ENCODE measurements around the gene TSPAN15. TPM values are rescaled to one million over a fixed set of nuclear protein-coding genes. Genes with fewer than 3 reads are reported as not detected.

Gene TSPAN15
- total and polyA plus RNA-seq, 3 donors from 2014 or later, result 29.7 to 37.5 (median 35.3) TPM

DNA sequence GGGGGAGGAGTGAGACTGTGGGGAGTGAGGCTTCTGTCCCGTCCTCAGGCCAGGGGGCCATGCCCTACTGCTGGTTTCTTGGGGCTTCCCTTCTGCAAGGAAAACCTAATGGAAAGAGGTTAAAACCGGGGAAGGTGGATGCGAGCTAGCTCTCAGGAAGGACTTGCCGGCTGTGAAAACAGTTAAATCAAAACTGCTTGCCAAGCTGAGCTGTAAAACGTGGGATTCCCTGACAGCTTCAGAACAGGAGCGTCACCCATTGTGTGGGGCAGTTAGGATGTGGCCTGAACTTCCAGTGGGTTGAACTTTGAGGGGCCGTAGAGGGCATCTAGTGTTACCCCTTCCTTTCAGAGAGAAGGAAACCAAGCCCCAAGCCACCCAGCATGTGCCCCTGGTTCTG, 13.1 kb downstream of the TSPAN15 start:
- WGBS, 2 donors, result 87 to 89% methylated on average over 7 of the region's 7 CpGs
- Histone ChIP-seq H3K27ac (no peak overlapping the region), H3K4me3 (no peak overlapping the region), H3K4me1 (no peaks in the 10 kb centered on the region), H3K27me3 (no peaks in the 10 kb centered on the region), H3K9me3 (no peaks in the 10 kb centered on the region), H3K36me3 (ENCODE audit: low read depth, missing control alignments) (no peaks in the 10 kb centered on the region)
- intact Hi-C loops (cut with DNase I; ENCODE audit: low total_unique reads), result no loop called here
- DNase-seq, result no peak
- no peak for TF ChIP-seq POLR2A (IDR thresholded peaks at IDR 0.05)
- TF ChIP-seq, protein P1, sequence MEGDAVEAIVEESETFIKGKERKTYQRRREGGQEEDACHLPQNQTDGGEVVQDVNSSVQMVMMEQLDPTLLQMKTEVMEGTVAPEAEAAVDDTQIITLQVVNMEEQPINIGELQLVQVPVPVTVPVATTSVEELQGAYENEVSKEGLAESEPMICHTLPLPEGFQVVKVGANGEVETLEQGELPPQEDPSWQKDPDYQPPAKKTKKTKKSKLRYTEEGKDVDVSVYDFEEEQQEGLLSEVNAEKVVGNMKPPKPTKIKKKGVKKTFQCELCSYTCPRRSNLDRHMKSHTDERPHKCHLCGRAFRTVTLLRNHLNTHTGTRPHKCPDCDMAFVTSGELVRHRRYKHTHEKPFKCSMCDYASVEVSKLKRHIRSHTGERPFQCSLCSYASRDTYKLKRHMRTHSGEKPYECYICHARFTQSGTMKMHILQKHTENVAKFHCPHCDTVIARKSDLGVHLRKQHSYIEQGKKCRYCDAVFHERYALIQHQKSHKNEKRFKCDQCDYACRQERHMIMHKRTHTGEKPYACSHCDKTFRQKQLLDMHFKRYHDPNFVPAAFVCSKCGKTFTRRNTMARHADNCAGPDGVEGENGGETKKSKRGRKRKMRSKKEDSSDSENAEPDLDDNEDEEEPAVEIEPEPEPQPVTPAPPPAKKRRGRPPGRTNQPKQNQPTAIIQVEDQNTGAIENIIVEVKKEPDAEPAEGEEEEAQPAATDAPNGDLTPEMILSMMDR (IDR thresholded peaks at IDR 0.05), result no peak

DNA sequence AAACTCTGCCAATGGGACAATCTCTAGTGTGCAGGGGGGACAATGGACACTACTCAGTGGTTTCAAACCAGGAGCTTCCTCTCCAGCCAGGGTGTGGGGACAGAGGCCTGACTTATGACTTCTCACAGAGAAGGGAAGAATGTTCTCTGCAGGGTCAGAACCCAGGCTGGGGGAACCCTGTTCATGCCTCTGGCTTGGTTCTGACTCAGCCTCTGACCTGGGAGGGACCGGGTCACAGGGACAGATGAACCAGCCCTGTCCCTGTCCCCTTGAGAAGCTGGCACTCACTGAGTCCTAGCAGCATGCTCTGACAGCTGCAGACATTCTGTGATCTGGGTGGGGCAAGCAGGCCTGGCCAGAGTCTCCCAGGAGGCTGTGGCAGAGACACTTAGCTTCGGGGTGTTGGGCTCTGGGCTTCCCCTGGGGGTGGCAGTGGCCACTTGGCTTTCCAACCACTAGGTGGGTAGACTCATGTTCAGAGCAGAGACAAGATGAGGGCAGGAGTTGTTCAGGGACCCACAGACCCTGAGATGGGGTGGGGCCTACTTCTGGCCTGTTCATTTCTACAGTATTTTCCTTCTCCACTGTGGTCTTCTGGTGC, 13.6 kb downstream of the TSPAN15 start:
- intact Hi-C loops (cut with DNase I; ENCODE audit: low total_unique reads), result no loop called here
- Histone ChIP-seq H3K27me3 (no peaks in the 10 kb centered on the region), H3K9me3 (no peaks in the 10 kb centered on the region), H3K36me3 (ENCODE audit: low read depth, missing control alignments) (no peaks in the 10 kb centered on the region), H3K27ac (no peak overlapping the region), H3K4me3 (no peak overlapping the region), H3K4me1 (no peaks in the 10 kb centered on the region)
- TF ChIP-seq, protein P1 (IDR thresholded peaks at IDR 0.05), result no peak
- TF ChIP-seq POLR2A (IDR thresholded peaks at IDR 0.05), result no peak
- 100% methylated on average over 2 of the region's 2 CpGs; no CpG with 5 or more reads in 1 of the 2 donors for WGBS, 2 donors
- DNase-seq, result no peak

DNA sequence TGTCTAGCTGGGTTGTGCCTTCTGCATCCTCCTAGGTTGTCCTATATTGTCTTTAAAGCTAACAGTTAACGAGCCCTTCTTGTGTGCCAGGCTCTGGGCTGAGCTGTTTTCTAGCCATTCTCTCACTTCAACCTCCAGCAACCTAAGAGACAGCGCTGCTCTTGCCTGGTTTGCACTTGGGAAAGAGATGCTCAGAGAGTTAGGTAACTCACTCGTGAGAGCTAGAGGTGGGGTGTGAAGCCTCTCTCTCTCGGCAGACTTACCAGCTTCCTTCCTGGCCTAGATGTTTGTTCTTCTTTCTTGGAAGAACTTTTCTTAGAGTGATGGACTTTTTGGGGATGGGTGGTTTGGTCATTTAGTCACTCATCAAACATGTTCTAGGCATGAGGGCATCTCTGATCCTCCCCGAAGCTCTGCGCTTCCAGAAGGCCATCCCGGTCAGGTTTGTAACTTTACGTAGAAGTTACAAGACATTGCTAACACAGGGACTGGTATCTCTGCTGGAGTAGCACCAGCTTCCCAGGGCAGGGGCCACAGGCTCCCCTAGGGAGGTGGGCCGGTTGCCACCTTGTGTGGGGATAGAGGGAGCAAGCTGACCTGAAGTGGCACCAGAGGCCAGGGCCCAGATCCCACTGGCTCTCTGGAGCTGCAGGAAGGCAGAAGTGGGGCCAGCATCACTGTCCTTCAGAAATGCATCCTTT, 14.3 kb downstream of the TSPAN15 start:
- no peak overlapping the region for H3K27ac ChIP-seq
- no peaks in the 10 kb centered on the region for H3K36me3 ChIP-seq (ENCODE audit: low read depth, missing control alignments)
- 89 to 93% methylated on average over 9 of the region's 9 CpGs for whole genome bisulfite sequencing, 2 donors
- H3K27me3 ChIP-seq, result no peaks in the 10 kb centered on the region
- no peak overlapping the region for H3K4me3 ChIP-seq
- intact Hi-C loops (cut with DNase I; ENCODE audit: low total_unique reads), result no loop called here
- TF ChIP-seq, protein P1 (IDR thresholded peaks at IDR 0.05), result no peak
- no peak for TF ChIP-seq POLR2A (IDR thresholded peaks at IDR 0.05)
- no peaks in the 10 kb centered on the region for H3K9me3 ChIP-seq
- H3K4me1 ChIP-seq, result no peaks in the 10 kb centered on the region
- DNase-seq, result no peak

DNA sequence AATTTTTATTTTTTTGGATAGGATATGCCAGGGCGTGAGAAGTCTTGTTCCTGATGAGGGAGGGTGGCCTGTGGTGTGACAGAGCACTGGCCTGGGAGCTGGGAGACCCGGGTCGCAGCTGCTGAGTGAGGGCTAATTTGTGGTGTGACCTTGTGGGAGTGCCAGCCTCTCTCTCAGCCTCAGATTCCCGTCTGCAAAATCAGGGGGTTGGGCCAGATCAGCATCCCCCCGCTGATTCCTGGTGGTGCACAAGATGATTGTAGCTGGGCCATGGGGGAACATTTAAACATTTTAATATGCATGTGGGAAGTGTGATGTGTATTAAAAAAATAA, 14.9 kb downstream of the TSPAN15 start:
- no peak for DNase-seq
- H3K9me3 ChIP-seq, result no peaks in the 10 kb centered on the region
- TF ChIP-seq, protein P1 (IDR thresholded peaks at IDR 0.05), result no peak
- no peak for TF ChIP-seq POLR2A (IDR thresholded peaks at IDR 0.05)
- intact Hi-C loops (cut with DNase I; ENCODE audit: low total_unique reads), result no loop called here
- 49 to 67% methylated on average over 3 to 5 of the region's 5 CpGs for WGBS, 2 donors
- H3K4me1 ChIP-seq, result no peaks in the 10 kb centered on the region
- no peaks in the 10 kb centered on the region for H3K36me3 ChIP-seq (ENCODE audit: low read depth, missing control alignments)
- H3K27ac ChIP-seq, result no peak overlapping the region
- no peaks in the 10 kb centered on the region for H3K27me3 ChIP-seq
- no peak overlapping the region for H3K4me3 ChIP-seq

DNA sequence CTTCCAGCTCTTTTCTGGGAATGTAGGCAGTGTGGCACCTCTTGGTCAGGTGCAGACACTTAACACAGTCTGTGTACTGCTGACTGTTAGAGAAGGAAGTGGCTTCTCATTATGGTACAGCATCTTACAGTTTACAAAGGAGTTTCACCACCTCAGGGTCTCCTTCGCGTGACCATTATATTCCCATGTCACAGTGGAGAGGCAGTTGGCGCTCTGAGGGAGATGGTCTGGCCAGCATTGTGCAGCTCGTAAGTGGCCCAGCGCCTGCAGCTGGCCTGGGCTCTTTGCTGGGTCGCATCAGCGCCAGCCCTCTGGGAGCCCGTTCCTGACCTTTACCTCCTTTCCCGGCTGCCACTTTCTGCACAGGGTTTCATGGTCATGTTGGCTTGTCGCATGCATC, 15.4 kb downstream of the TSPAN15 start:
- no peak overlapping the region for H3K4me3 ChIP-seq
- H3K27ac ChIP-seq, result no peak overlapping the region
- H3K27me3 ChIP-seq, result no peaks in the 10 kb centered on the region
- H3K36me3 ChIP-seq (ENCODE audit: low read depth, missing control alignments), result no peaks in the 10 kb centered on the region
- no peaks in the 10 kb centered on the region for H3K4me1 ChIP-seq
- TF ChIP-seq, protein P1 (IDR thresholded peaks at IDR 0.05), result no peak
- TF ChIP-seq POLR2A (IDR thresholded peaks at IDR 0.05), result no peak
- intact Hi-C loops (cut with DNase I; ENCODE audit: low total_unique reads), result no loop called here
- H3K9me3 ChIP-seq, result no peaks in the 10 kb centered on the region
- 81 to 86% methylated on average over 10 of the region's 10 CpGs for WGBS, 2 donors
- no peak for DNase-seq

Data from testis (tissue), 3 donors.